KMS-11 (cell line): ENCODE data around the gene WDR4.
"Not testable (repeated sequence)": the region's sequence is repeated elsewhere in the genome, so short reads cannot be mapped to it uniquely, and the experiment has no call there.

Experiments
- H2AFZ ChIP-seq: fragments of 200-600 bp; sonication (generic); 2 replicates; pipeline ENCODE4 v1.6.1; 2016; ENCODE audit warnings: antibody characterized with exemption, mixed run types, low read depth
- H3K27ac ChIP-seq: fragments of 200-600 bp; sonication (generic); 2 replicates; pipeline ENCODE4 v1.6.1; 2016; ENCODE audit warnings: mild to moderate bottlenecking, mixed run types
- H3K27me3 ChIP-seq: fragments of 200-600 bp; sonication (generic); 2 replicates; pipeline ENCODE4 v1.6.1; 2017; ENCODE audit warnings: mild to moderate bottlenecking, low read depth, mixed run types, moderate library complexity; ENCODE audit not compliant: insufficient read depth
- H3K36me3 ChIP-seq: fragments of 200-600 bp; sonication (generic); 2 replicates; pipeline ENCODE4 v1.6.1; 2017; ENCODE audit warnings: mild to moderate bottlenecking, mixed run types; ENCODE audit not compliant: insufficient read depth
- H3K4me1 ChIP-seq: fragments of 200-600 bp; sonication (generic); 2 replicates; pipeline ENCODE4 v1.6.1; 2016; ENCODE audit warnings: mild to moderate bottlenecking, low read depth, mixed run types; ENCODE audit not compliant: poor library complexity, severe bottlenecking
- H3K4me2 ChIP-seq: fragments of 200-600 bp; sonication (generic); 2 replicates; pipeline ENCODE4 v1.7.0; 2016; ENCODE audit warnings: mild to moderate bottlenecking, mixed run types
- H3K4me3 ChIP-seq: fragments of 200-600 bp; sonication (generic); IDR thresholded peaks from 2 replicates; pipeline ENCODE4 v1.6.1; 2017; ENCODE audit warnings: low read depth, low read length, mixed read lengths; ENCODE audit not compliant: insufficient read depth
- H3K79me2 ChIP-seq: fragments of 200-600 bp; sonication (generic); 2 replicates; pipeline ENCODE4 v1.6.1; 2016; ENCODE audit warnings: low read depth, mixed run types; ENCODE audit not compliant: insufficient read depth
- H3K9ac ChIP-seq: fragments of 200-600 bp; sonication (generic); 2 replicates; pipeline ENCODE4 v1.6.1; 2016; ENCODE audit warnings: mild to moderate bottlenecking, mixed run types
- H4K20me1 ChIP-seq: fragments of 200-600 bp; sonication (generic); 2 replicates; pipeline ENCODE4 v1.6.1; 2016; ENCODE audit warnings: mild to moderate bottlenecking, mixed run types; ENCODE audit not compliant: insufficient read depth
- TF ChIP-seq, protein P1 (sequence below): fragments of 200-600 bp; sonication (generic); conservative IDR thresholded peaks from 2 replicates; pipeline ENCODE4 v1.6.1; 2017; ENCODE audit warnings: low read depth, mild to moderate bottlenecking, antibody characterized with exemption, low read length, moderate library complexity, mixed read lengths

WDR4 gene

DNA sequence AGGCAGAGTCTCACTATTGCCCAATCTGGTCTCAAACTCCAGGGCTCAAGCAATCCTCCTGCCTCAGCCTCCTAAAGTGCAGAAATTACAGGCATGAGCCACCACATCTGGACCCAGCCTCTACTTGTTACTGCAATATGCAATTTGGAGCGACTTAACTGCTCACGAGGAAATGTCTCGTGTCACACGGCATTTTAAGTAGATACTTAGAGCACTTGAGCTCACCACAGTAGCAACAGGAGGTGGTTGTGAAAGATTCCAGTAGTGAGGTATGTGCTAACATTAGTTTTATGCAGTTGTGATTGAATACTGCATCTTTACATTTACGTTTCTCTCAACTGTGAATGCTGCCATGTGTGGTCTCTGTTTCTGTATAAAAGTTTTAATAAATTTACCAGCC, 8.0 kb upstream of the WDR4 start:
- H3K36me3 ChIP-seq: no peaks in the 10 kb centered on the region
- no peaks in the 10 kb centered on the region for H3K4me1 ChIP-seq
- no peaks in the 10 kb centered on the region for H4K20me1 ChIP-seq
- no peak overlapping the region for H2AFZ ChIP-seq
- H3K9ac ChIP-seq: no peak overlapping the region
- H3K79me2 ChIP-seq: no peaks in the 10 kb centered on the region
- H3K4me3 ChIP-seq: no peak overlapping the region
- TF ChIP-seq, protein P1, sequence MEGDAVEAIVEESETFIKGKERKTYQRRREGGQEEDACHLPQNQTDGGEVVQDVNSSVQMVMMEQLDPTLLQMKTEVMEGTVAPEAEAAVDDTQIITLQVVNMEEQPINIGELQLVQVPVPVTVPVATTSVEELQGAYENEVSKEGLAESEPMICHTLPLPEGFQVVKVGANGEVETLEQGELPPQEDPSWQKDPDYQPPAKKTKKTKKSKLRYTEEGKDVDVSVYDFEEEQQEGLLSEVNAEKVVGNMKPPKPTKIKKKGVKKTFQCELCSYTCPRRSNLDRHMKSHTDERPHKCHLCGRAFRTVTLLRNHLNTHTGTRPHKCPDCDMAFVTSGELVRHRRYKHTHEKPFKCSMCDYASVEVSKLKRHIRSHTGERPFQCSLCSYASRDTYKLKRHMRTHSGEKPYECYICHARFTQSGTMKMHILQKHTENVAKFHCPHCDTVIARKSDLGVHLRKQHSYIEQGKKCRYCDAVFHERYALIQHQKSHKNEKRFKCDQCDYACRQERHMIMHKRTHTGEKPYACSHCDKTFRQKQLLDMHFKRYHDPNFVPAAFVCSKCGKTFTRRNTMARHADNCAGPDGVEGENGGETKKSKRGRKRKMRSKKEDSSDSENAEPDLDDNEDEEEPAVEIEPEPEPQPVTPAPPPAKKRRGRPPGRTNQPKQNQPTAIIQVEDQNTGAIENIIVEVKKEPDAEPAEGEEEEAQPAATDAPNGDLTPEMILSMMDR: no peak
- H3K27me3 ChIP-seq: no peaks in the 10 kb centered on the region
- no peak overlapping the region for H3K4me2 ChIP-seq
- H3K27ac ChIP-seq: no peak overlapping the region

GRCh38 chr21:42883921-42884320, 4.6 kb upstream of the WDR4 start:
- H4K20me1 ChIP-seq: no peaks in the 10 kb centered on the region
- no peaks in the 10 kb centered on the region for H3K27me3 ChIP-seq
- H3K4me1 ChIP-seq: peaks cover 6% of the 10 kb centered on the region
- H2AFZ ChIP-seq: no peak overlapping the region
- H3K27ac ChIP-seq: no peak overlapping the region
- H3K4me2 ChIP-seq: no peak overlapping the region
- H3K79me2 ChIP-seq: peaks cover 12% of the 10 kb centered on the region; the same call in 1 of the 2 replicates
- no peaks in the 10 kb centered on the region for H3K36me3 ChIP-seq
- no peak overlapping the region for H3K4me3 ChIP-seq
- H3K9ac ChIP-seq: no peak overlapping the region
- TF ChIP-seq, protein P1: no peak

GRCh38 chr21:42880352-42880751, 1.0 kb upstream of the WDR4 start:
- Histone ChIP-seq H3K4me2 (peak overlapping the region; percentile 57), H3K4me3 (no peak overlapping the region), H2AFZ (peak overlapping the region; percentile 75; the same call in 1 of the 2 replicates), H3K27me3 (no peaks in the 10 kb centered on the region), H3K4me1 (peaks cover 12% of the 10 kb centered on the region), H3K79me2 (peaks cover 48% of the 10 kb centered on the region), H3K9ac (peak overlapping the region; percentile 99; the same call in 1 of the 2 replicates), H4K20me1 (no peaks in the 10 kb centered on the region; the same call in 1 of the 2 replicates), H3K36me3 (peaks cover 10% of the 10 kb centered on the region; the same call in 1 of the 2 replicates), H3K27ac (peak overlapping the region; percentile 94; the same call in 1 of the 2 replicates)
- TF ChIP-seq, protein P1: no peak

GRCh38 chr21:42878678-42878992, 704 bp downstream of the WDR4 start:
- H2AFZ ChIP-seq: peak overlapping the region; percentile 75
- peak overlapping the region; percentile 82 for H3K4me2 ChIP-seq
- H3K4me3 ChIP-seq: no peak overlapping the region
- H3K36me3 ChIP-seq: peaks cover 12% of the 10 kb centered on the region; the same call in 1 of the 2 replicates
- H3K27me3 ChIP-seq: no peaks in the 10 kb centered on the region
- peak overlapping the region; percentile 99 for H3K9ac ChIP-seq
- H3K79me2 ChIP-seq: peaks cover 62% of the 10 kb centered on the region
- no peaks in the 10 kb centered on the region; the same call in 1 of the 2 replicates for H4K20me1 ChIP-seq
- peaks cover 12% of the 10 kb centered on the region for H3K4me1 ChIP-seq
- H3K27ac ChIP-seq: peak overlapping the region; percentile 94
- TF ChIP-seq, protein P1: no peak

GRCh38 chr21:42875811-42876210, 3.5 kb downstream of the WDR4 start:
- H3K4me2 ChIP-seq, H3K9ac ChIP-seq, H2AFZ ChIP-seq, H3K27me3 ChIP-seq, H3K4me3 ChIP-seq, H3K27ac ChIP-seq, H4K20me1 ChIP-seq: not testable (repeated sequence)
- Histone ChIP-seq H3K36me3 (peaks cover 24% of the 10 kb centered on the region), H3K79me2 (peaks cover 91% of the 10 kb centered on the region), H3K4me1 (peaks cover 12% of the 10 kb centered on the region)
